GM23338 (cell line): ENCODE measurements around the gene TSPOAP1. TPM values are rescaled to one million over a fixed set of nuclear protein-coding genes. Genes with fewer than 3 reads are reported as not detected.
A peak's percentile ranks its signal among the peaks of the same experiment; 100 is the strongest.

Experiments
- ATAC-seq: fragments of 200-7000 bp; cut with Tn5 transposase; 3 replicates; pipeline ENCODE4 v1.9.1; 2020
- DNase-seq: peaks from one replicate; pipeline ENCODE4 v3.0.0-alpha.2; 2015; ENCODE audit warnings: low spot score
- H2AFZ ChIP-seq: fragments of 200-600 bp; sonication (generic); 2 replicates; pipeline ENCODE4 v1.8.0; 2016; ENCODE audit warnings: antibody characterized with exemption, mild to moderate bottlenecking, moderate library complexity
- H3F3A ChIP-seq: fragments of 200-600 bp; sonication (generic); replicated peaks from 2 replicates; pipeline ENCODE4 v1.8.0; 2017; ENCODE audit warnings: antibody characterized with exemption, mixed run types, low read depth
- H3K27ac ChIP-seq: fragments of 200-600 bp; sonication (generic); 2 replicates; pipeline ENCODE4 v1.6.1; 2016; ENCODE audit warnings: low read depth
- H3K27me3 ChIP-seq: fragments of 200-600 bp; sonication (generic); 2 replicates; pipeline ENCODE4 v1.8.0; 2016; ENCODE audit warnings: mild to moderate bottlenecking, mixed run types, moderate library complexity; ENCODE audit not compliant: insufficient read depth
- H3K36me3 ChIP-seq: fragments of 200-600 bp; sonication (generic); 2 replicates; pipeline ENCODE4 v1.8.0; 2016; ENCODE audit warnings: mild to moderate bottlenecking; ENCODE audit not compliant: insufficient read depth
- H3K4me1 ChIP-seq: fragments of 200-600 bp; sonication (generic); 2 replicates; pipeline ENCODE4 v1.8.0; 2016; ENCODE audit warnings: mild to moderate bottlenecking, moderate library complexity; ENCODE audit not compliant: insufficient read depth
- H3K4me2 ChIP-seq: fragments of 200-600 bp; sonication (generic); 2 replicates; pipeline ENCODE4 v1.7.1; 2017; ENCODE audit warnings: mixed run types
- H3K4me3 ChIP-seq: fragments of 200-600 bp; sonication (generic); 2 replicates; pipeline ENCODE4 v1.6.1; 2016; ENCODE audit warnings: mixed run types
- H3K79me2 ChIP-seq: fragments of 200-600 bp; sonication (generic); replicated peaks from 2 replicates; pipeline ENCODE4 v1.8.0; 2017; ENCODE audit warnings: mild to moderate bottlenecking; ENCODE audit not compliant: insufficient read depth
- H3K9me2 ChIP-seq: fragments of 200-600 bp; sonication (generic); 2 replicates; pipeline ENCODE4 v1.8.0; 2017; ENCODE audit not compliant: insufficient read depth
- H4K20me1 ChIP-seq: fragments of 200-600 bp; sonication (generic); replicated peaks from 2 replicates; pipeline ENCODE4 v1.8.0; 2017; ENCODE audit warnings: mild to moderate bottlenecking; ENCODE audit not compliant: insufficient read depth
- H3K27ac Mint-ChIP-seq: 2 replicates; pipeline ENCODE4 v1.8.0; 2020; ENCODE audit warnings: inconsistent platforms, mild to moderate bottlenecking, moderate library complexity, mixed read lengths
- H3K27me3 Mint-ChIP-seq: 3 replicates; pipeline ENCODE4 v1.8.0; 2022; ENCODE audit warnings: low read depth, mild to moderate bottlenecking, moderate library complexity, mixed read lengths, inconsistent platforms; ENCODE audit not compliant: insufficient read depth, poor library complexity
- H3K36me3 Mint-ChIP-seq: 3 replicates; pipeline ENCODE4 v1.8.0; 2021; ENCODE audit warnings: low read depth, mild to moderate bottlenecking, inconsistent platforms, moderate library complexity, mixed read lengths
- H3K4me1 Mint-ChIP-seq: 3 replicates; pipeline ENCODE4 v1.8.0; 2020; ENCODE audit warnings: mild to moderate bottlenecking, inconsistent platforms, mixed read lengths
- H3K4me3 Mint-ChIP-seq: 3 replicates; pipeline ENCODE4 v1.8.0; 2021; ENCODE audit warnings: moderate library complexity, mild to moderate bottlenecking, inconsistent platforms, mixed read lengths
- H3K9me3 Mint-ChIP-seq: 3 replicates; pipeline ENCODE4 v1.8.0; 2020; ENCODE audit warnings: moderate library complexity, mild to moderate bottlenecking, inconsistent platforms, mixed read lengths
- EZH2 ChIP-seq: fragments of 200-600 bp; sonication (generic); IDR thresholded peaks from one replicate; pipeline ENCODE4 v1.8.0; 2017; ENCODE audit warnings: antibody characterized with exemption, mild to moderate bottlenecking, low read depth; ENCODE audit not compliant: unreplicated experiment
- NANOG ChIP-seq: IDR thresholded peaks from 2 replicates; pipeline ENCODE4 v1.6.1; 2016; ENCODE audit warnings: antibody characterized with exemption, borderline replicate concordance
- POLR2AphosphoS5 ChIP-seq: IDR thresholded peaks from 2 replicates; pipeline ENCODE4 v1.6.1; 2016; ENCODE audit warnings: antibody characterized with exemption, low read depth
- STAT1 ChIP-seq: IDR thresholded peaks from one replicate; pipeline ENCODE4 v1.6.1; 2016; ENCODE audit warnings: antibody characterized with exemption; ENCODE audit not compliant: unreplicated experiment
- ZNF114 ChIP-seq: fragments of 250-450 bp; sonication (Bioruptor Pico); IDR thresholded peaks from 2 replicates; pipeline ENCODE4 v1.5.0; 2020; ENCODE audit warnings: mild to moderate bottlenecking, moderate library complexity
- ZNF331 ChIP-seq: fragments of 250-450 bp; sonication (Bioruptor Pico); IDR thresholded peaks from 2 replicates; pipeline ENCODE4 v1.5.0; 2020; ENCODE audit warnings: low read depth, mild to moderate bottlenecking, moderate library complexity
- polyA plus RNA-seq: library from polyadenylated mRNA; unstranded; fragments of >200 nt; fragmentation: Nextera tagmentation; extraction: Ambion mirVana; gene quantifications from 2 replicates; pipeline ENCODE4 v1.2.1, GENCODE V29; 2016
- total RNA-seq: library from RNA; depleted of rRNA; stranded (reverse); fragments of >200 nt; shearing (Covaris generic); gene quantifications from 2 replicates; pipeline ENCODE4 v1.2.3, GENCODE V29; 2014
- TF ChIP-seq, protein P1 (sequence below), 2 experiments: fragments of 200-600 bp in 1 of 2; sonication (generic) in 1 of 2; conservative IDR thresholded peaks; 2 replicates each; pipeline versions ENCODE4 v1.5.1 to v1.6.1; 2016 to 2017; ENCODE audit warnings: antibody characterized with exemption in 2 of 2, low read depth in 2 of 2, mild to moderate bottlenecking in 2 of 2, moderate library complexity in 1 of 2
- TF ChIP-seq, protein P2 (sequence below): IDR thresholded peaks from one replicate; pipeline ENCODE4 v1.6.1; 2018; ENCODE audit warnings: antibody characterized with exemption; ENCODE audit not compliant: unreplicated experiment

Gene TSPOAP1
- total and polyA plus RNA-seq, 2 experiments from 2014 or later: 7.3 to 11.8 TPM

DNA sequence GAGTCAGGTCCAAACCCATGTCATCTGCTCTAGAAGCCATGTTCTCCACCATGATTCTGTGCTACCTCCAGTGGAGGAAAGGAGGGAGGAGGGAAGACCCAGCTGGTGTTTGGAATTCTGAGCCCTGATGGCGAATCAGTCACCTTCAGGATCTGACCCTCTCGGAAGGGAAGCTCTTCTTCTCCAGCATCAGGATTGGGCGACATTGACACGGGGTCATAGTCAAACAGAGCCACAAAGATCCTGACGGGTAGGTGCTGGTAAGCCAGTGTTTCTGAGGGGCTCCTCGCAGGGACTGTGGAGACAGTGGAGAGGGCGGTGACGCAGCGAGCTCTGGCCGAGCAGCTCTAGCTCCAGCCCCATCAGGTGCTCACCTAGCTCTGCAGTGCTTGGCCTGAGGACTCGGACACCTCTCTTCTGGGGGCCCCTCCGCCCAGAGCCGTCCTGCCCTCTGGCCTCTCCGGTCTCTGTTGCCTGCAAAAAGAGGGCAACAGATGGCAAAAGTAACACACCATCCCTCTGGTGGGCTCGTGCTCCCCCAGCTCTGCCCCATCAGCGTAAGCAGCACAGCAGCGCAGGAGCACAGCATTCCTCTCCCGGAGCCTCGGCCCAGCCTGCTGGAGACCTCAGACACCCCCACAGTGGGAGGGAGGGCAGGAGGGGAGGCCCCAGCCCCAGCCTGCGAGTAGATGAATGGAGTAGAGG is 21.0 kb downstream of the TSPOAP1 start:
- H3K4me3 ChIP-seq: no peak overlapping the region
- DNase-seq (no peak), ATAC-seq (no peak)
- H4K20me1 ChIP-seq: no peaks in the 10 kb centered on the region
- H3K27me3 ChIP-seq: no peaks in the 10 kb centered on the region
- Mint-ChIP-seq H3K27me3 (peaks cover 5% of the 10 kb centered on the region), H3K9me3 (no peaks in the 10 kb centered on the region), H3K4me1 (peaks cover 28% of the 10 kb centered on the region), H3K36me3 (no peaks in the 10 kb centered on the region), H3K27ac (no peak overlapping the region), H3K4me3 (no peak overlapping the region; the same call in 2 of the 3 replicates)
- H3F3A ChIP-seq: no peaks in the 10 kb centered on the region
- TF ChIP-seq, protein P1, sequence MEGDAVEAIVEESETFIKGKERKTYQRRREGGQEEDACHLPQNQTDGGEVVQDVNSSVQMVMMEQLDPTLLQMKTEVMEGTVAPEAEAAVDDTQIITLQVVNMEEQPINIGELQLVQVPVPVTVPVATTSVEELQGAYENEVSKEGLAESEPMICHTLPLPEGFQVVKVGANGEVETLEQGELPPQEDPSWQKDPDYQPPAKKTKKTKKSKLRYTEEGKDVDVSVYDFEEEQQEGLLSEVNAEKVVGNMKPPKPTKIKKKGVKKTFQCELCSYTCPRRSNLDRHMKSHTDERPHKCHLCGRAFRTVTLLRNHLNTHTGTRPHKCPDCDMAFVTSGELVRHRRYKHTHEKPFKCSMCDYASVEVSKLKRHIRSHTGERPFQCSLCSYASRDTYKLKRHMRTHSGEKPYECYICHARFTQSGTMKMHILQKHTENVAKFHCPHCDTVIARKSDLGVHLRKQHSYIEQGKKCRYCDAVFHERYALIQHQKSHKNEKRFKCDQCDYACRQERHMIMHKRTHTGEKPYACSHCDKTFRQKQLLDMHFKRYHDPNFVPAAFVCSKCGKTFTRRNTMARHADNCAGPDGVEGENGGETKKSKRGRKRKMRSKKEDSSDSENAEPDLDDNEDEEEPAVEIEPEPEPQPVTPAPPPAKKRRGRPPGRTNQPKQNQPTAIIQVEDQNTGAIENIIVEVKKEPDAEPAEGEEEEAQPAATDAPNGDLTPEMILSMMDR (conservative IDR thresholded peaks at IDR 0.05; ENCODE audit: low read depth in 2 of 2): no peak
- TF ChIP-seq NANOG (no peak), EZH2 (no peak), ZNF114 (CRISPR knock-in tag) (no peak)
- TF ChIP-seq, protein P2, sequence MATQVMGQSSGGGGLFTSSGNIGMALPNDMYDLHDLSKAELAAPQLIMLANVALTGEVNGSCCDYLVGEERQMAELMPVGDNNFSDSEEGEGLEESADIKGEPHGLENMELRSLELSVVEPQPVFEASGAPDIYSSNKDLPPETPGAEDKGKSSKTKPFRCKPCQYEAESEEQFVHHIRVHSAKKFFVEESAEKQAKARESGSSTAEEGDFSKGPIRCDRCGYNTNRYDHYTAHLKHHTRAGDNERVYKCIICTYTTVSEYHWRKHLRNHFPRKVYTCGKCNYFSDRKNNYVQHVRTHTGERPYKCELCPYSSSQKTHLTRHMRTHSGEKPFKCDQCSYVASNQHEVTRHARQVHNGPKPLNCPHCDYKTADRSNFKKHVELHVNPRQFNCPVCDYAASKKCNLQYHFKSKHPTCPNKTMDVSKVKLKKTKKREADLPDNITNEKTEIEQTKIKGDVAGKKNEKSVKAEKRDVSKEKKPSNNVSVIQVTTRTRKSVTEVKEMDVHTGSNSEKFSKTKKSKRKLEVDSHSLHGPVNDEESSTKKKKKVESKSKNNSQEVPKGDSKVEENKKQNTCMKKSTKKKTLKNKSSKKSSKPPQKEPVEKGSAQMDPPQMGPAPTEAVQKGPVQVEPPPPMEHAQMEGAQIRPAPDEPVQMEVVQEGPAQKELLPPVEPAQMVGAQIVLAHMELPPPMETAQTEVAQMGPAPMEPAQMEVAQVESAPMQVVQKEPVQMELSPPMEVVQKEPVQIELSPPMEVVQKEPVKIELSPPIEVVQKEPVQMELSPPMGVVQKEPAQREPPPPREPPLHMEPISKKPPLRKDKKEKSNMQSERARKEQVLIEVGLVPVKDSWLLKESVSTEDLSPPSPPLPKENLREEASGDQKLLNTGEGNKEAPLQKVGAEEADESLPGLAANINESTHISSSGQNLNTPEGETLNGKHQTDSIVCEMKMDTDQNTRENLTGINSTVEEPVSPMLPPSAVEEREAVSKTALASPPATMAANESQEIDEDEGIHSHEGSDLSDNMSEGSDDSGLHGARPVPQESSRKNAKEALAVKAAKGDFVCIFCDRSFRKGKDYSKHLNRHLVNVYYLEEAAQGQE: no peak
- H3K36me3 ChIP-seq: no peaks in the 10 kb centered on the region
- no peak overlapping the region for H3K27ac ChIP-seq
- H2AFZ ChIP-seq: 0 out of 2 replicates have a peak overlapping the region, but pooled peaks have one; percentile 72
- H3K9me2 ChIP-seq: no peaks in the 10 kb centered on the region
- peak overlapping the region; percentile 20; the same call in 1 of the 2 replicates for H3K4me2 ChIP-seq
- no peaks in the 10 kb centered on the region for H3K79me2 ChIP-seq
- peaks cover 13% of the 10 kb centered on the region for H3K4me1 ChIP-seq

DNA sequence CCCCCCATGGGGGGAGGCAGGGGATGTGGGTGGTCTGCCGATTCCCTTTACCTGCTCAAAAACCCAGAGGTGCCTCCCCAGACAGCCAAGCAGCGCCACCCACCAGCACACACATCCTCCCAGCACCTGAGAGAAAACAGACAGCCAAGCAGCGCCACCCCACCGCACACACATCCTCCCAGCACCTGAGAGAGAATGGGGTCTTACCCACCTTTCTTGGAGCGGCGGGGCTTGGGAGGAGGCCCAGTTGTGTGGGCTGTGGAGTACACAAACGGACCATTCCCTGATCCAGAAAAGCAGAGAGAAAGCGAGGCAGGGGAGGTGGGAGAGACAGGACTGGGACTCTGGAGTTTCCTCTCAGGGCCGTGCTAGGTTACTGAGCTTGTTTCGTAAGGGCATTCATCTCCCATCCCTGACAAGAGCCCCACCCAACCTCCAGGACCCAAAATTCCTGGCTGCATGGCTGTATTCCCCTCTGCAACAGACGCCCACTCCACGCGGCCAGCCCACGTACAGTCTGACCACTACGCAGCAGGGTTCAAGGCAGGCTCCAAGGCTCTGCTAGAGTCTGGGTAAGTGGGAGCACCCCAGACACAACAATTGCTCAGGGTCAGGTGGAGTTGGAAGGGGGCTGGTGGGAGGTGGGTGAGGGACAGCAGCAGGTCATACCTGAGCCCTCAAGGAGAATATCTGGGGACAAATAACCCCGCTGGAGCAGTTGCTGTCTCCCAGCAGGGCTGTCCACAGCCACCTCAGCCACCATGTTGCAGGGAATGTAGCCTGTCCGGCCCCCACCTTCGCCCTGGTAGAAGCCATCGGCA is 22.3 kb downstream of the TSPOAP1 start:
- peaks cover 30% of the 10 kb centered on the region for H3K4me1 Mint-ChIP-seq
- H3K27ac Mint-ChIP-seq: no peak overlapping the region
- DNase-seq (no peak), ATAC-seq (no peak)
- H3K4me2 ChIP-seq: no peak overlapping the region
- no peaks in the 10 kb centered on the region for H3F3A ChIP-seq
- no peaks in the 10 kb centered on the region for H3K36me3 Mint-ChIP-seq
- H3K27me3 Mint-ChIP-seq: peaks cover 5% of the 10 kb centered on the region
- H3K27ac ChIP-seq: no peak overlapping the region
- H3K4me1 ChIP-seq: peaks cover 13% of the 10 kb centered on the region
- no peaks in the 10 kb centered on the region for H3K36me3 ChIP-seq
- H3K27me3 ChIP-seq: no peaks in the 10 kb centered on the region
- no peaks in the 10 kb centered on the region for H3K9me3 Mint-ChIP-seq
- no peaks in the 10 kb centered on the region for H4K20me1 ChIP-seq
- H3K79me2 ChIP-seq: no peaks in the 10 kb centered on the region
- no peaks in the 10 kb centered on the region for H3K9me2 ChIP-seq
- H3K4me3 ChIP-seq: no peak overlapping the region
- no peak overlapping the region for H2AFZ ChIP-seq
- TF ChIP-seq NANOG (no peak), POLR2AphosphoS5 (no peak), ZNF331 (CRISPR knock-in tag) (no peak), STAT1 (no peak)
- TF ChIP-seq, protein P2: no peak
- H3K4me3 Mint-ChIP-seq: no peak overlapping the region
